HEK293 (cell line): ENCODE measurements around the gene CNTNAP5.

ENCODE experiments used
- CTCF ChIA-PET: fragments of 350-600 bp; formaldehyde crosslinking; extraction: SDS; loops from one replicate; lab custom pipeline; 2021; ENCODE audit warnings: antibody characterized with exemption; lab: Yijun Ruan, JAX
- POLR2A ChIA-PET: fragments of 300-600 bp; formaldehyde crosslinking; extraction: SDS; loops from one replicate; lab custom pipeline; 2020; ENCODE audit warnings: antibody characterized with exemption, inconsistent platforms; lab: Yijun Ruan, JAX
- H3K27ac ChIP-seq: fragments of 200-500 bp; sonication (Bioruptor generic); 2 replicates; pipeline ENCODE4 v1.5.1; 2014; ENCODE audit warnings: low read depth, low read length, control low read depth, inconsistent platforms; ENCODE audit errors: extremely low read depth
- H3K36me3 ChIP-seq, 2 experiments: fragments of 200-500 bp in 1 of 2; sonication (Bioruptor generic) in 1 of 2; 1 replicate in 1 of 2; 2 replicates in 1 of 2; pipeline ENCODE4 v1.5.1; 2014 to 2017; ENCODE audit warnings: inconsistent platforms in 2 of 2, low read length in 2 of 2; ENCODE audit not compliant: control insufficient read depth in 2 of 2, insufficient read depth in 1 of 2
- H3K4me1 ChIP-seq: fragments of 200-500 bp; sonication (Bioruptor generic); 2 replicates; pipeline ENCODE4 v1.5.1; 2014; ENCODE audit warnings: mild to moderate bottlenecking, low read length, inconsistent platforms; ENCODE audit not compliant: control insufficient read depth, insufficient read depth
- H3K4me3 ChIP-seq: 2 replicates; pipeline ENCODE4 v1.5.1; 2011; ENCODE audit warnings: low read depth, mild to moderate bottlenecking, control low read depth, low read length, moderate library complexity
- H3K9me3 ChIP-seq: fragments of 200-500 bp; sonication (Bioruptor generic); 2 replicates; pipeline ENCODE4 v1.5.1; 2014; ENCODE audit warnings: low read depth, low read length, inconsistent platforms; ENCODE audit not compliant: control insufficient read depth, insufficient read depth
- BCL11A ChIP-seq: fragments of 450-650 bp; formaldehyde crosslinking; IDR thresholded peaks from 2 replicates; pipeline ENCODE4 v1.5.1; 2016; ENCODE audit warnings: low read depth, missing biosample characterization, missing genetic modification characterization
- GFI1B ChIP-seq: fragments of 450-650 bp; formaldehyde crosslinking; IDR thresholded peaks from 2 replicates; pipeline ENCODE4 v1.5.1; 2016; ENCODE audit warnings: missing biosample characterization, missing genetic modification characterization
- KLF7 ChIP-seq: fragments of 450-650 bp; formaldehyde crosslinking; IDR thresholded peaks from 2 replicates; pipeline ENCODE4 v1.5.1; 2016; ENCODE audit warnings: missing biosample characterization, missing genetic modification characterization, borderline replicate concordance
- PRDM1 ChIP-seq: fragments of 450-650 bp; formaldehyde crosslinking; IDR thresholded peaks from 2 replicates; pipeline ENCODE4; 2016; ENCODE audit warnings: missing biosample characterization, missing genetic modification characterization
- YY1 ChIP-seq: fragments of 450-650 bp; formaldehyde crosslinking; IDR thresholded peaks from 2 replicates; pipeline ENCODE4 v1.5.1; 2018; ENCODE audit warnings: missing biosample characterization, missing genetic modification characterization
- YY2 ChIP-seq: fragments of 450-650 bp; formaldehyde crosslinking; IDR thresholded peaks from 2 replicates; pipeline ENCODE4 v1.5.1; 2016; ENCODE audit warnings: missing biosample characterization, missing genetic modification characterization
- ZBTB21 ChIP-seq: fragments of 450-650 bp; formaldehyde crosslinking; IDR thresholded peaks from 2 replicates; pipeline ENCODE4 v1.5.1; 2017; ENCODE audit warnings: missing biosample characterization, missing genetic modification characterization
- ZFP41 ChIP-seq: fragments of 450-650 bp; formaldehyde crosslinking; IDR thresholded peaks from 2 replicates; pipeline ENCODE4 v1.5.1; 2016; ENCODE audit warnings: missing biosample characterization, missing genetic modification characterization, borderline replicate concordance
- ZNF132 ChIP-seq: fragments of 450-650 bp; formaldehyde crosslinking; IDR thresholded peaks from 2 replicates; pipeline ENCODE4 v1.5.1; 2017; ENCODE audit warnings: missing biosample characterization, missing genetic modification characterization, borderline replicate concordance
- ZNF2 ChIP-seq: fragments of 450-650 bp; formaldehyde crosslinking; IDR thresholded peaks from 2 replicates; pipeline ENCODE4 v1.5.1; 2016; ENCODE audit warnings: missing biosample characterization, missing genetic modification characterization
- ZNF214 ChIP-seq: fragments of 450-650 bp; formaldehyde crosslinking; IDR thresholded peaks from 2 replicates; pipeline ENCODE4 v1.5.1; 2017; ENCODE audit warnings: missing biosample characterization, mild to moderate bottlenecking, missing genetic modification characterization, borderline replicate concordance
- ZNF366 ChIP-seq: fragments of 450-650 bp; formaldehyde crosslinking; conservative IDR thresholded peaks from 2 replicates; pipeline ENCODE4 v1.5.1; 2016; ENCODE audit warnings: missing biosample characterization, missing genetic modification characterization
- ZNF404 ChIP-seq: fragments of 450-650 bp; formaldehyde crosslinking; IDR thresholded peaks from 2 replicates; pipeline ENCODE4 v1.5.1; 2017; ENCODE audit warnings: missing biosample characterization, missing genetic modification characterization
- ZNF548 ChIP-seq: fragments of 450-650 bp; formaldehyde crosslinking; IDR thresholded peaks from 2 replicates; pipeline ENCODE4 v1.5.1; 2016; ENCODE audit warnings: missing biosample characterization, missing genetic modification characterization
- ZNF624 ChIP-seq: fragments of 450-650 bp; formaldehyde crosslinking; IDR thresholded peaks from 2 replicates; pipeline ENCODE4 v1.5.1; 2017; ENCODE audit warnings: missing biosample characterization, missing genetic modification characterization
- ZNF664 ChIP-seq: fragments of 450-650 bp; formaldehyde crosslinking; IDR thresholded peaks from 2 replicates; pipeline ENCODE4 v1.5.1; 2016; ENCODE audit warnings: missing biosample characterization, missing genetic modification characterization
- ZNF670 ChIP-seq: fragments of 450-650 bp; formaldehyde crosslinking; IDR thresholded peaks from 2 replicates; pipeline ENCODE4 v1.5.1; 2016; ENCODE audit warnings: missing biosample characterization, missing genetic modification characterization, low read depth
- ZNF777 ChIP-seq: fragments of 450-650 bp; formaldehyde crosslinking; IDR thresholded peaks from 2 replicates; pipeline ENCODE4 v1.5.1; 2017; ENCODE audit warnings: missing biosample characterization, missing genetic modification characterization, borderline replicate concordance
- ZNF837 ChIP-seq: fragments of 450-650 bp; formaldehyde crosslinking; IDR thresholded peaks from 2 replicates; pipeline ENCODE4 v1.5.1; 2016; ENCODE audit warnings: missing biosample characterization, missing genetic modification characterization
- TF ChIP-seq, protein P1 (sequence below): fragments of 450-650 bp; formaldehyde crosslinking; IDR thresholded peaks from 2 replicates; pipeline ENCODE4 v1.5.1; 2016; ENCODE audit warnings: missing biosample characterization, missing genetic modification characterization
- TF ChIP-seq, protein P2 (sequence below): fragments of 450-650 bp; formaldehyde crosslinking; IDR thresholded peaks from 2 replicates; pipeline ENCODE4 v1.5.1; 2016; ENCODE audit warnings: missing biosample characterization, missing genetic modification characterization

Gene CNTNAP5

DNA sequence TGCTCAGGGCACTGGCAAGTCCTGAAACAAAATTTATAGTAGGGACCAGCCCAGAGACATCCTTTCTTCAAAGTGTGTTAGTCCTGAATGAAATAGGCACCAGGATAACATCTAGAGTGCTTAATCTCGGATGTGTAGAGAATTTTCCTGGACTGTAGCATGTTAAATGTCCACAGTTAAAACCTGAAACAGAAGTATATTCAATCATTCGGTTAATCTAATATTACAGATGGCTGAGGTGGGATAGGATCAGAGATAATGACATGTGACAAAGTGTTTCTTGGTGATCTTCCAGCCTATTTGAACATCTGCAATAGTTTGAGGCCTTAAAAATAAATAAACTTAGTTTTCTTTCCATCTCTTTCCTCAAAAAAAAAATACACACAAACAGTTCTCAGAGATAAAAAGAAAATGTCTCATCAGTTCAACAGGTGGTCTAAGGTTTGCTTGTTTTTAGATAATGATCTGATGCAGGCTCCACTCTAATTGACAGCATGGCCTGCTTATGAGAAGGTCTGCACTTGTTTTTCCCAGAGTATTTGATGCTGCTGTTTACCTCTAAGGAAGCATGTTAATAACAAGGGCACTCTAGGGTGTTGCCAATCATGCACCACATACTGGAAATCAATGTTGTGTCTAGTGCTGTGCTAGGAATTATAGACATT, 25.9 kb downstream of the CNTNAP5 start (continued):
- TF ChIP-seq, protein P1, sequence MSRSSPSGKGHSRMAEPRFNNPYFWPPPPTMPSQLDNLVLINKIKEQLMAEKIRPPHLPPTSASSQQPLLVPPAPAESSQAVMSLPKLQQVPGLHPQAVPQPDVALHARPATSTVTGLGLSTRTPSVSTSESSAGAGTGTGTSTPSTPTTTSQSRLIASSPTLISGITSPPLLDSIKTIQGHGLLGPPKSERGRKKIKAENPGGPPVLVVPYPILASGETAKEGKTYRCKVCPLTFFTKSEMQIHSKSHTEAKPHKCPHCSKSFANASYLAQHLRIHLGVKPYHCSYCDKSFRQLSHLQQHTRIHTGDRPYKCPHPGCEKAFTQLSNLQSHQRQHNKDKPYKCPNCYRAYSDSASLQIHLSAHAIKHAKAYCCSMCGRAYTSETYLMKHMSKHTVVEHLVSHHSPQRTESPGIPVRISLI = no peak

DNA sequence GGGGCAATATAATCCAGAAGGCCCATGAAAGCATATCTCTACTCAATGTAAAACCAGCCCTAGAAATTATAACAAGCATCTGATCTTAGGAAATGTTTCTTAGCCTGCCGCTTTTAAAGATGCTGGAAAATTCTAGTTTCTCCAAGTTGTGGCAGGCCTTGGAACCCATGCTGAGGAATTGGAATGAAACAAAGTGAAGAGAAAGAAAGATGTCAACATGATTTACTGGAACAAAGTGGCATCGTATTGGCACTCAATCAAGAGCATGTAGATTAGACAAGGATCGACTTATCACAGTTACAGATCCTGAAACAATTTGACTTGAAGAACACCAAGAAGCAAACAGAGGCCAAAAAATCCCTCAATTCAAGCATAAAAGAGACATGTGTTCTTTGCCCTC, 28.7 kb downstream of the CNTNAP5 start:
- Histone ChIP-seq H3K9me3 (no peaks in the 10 kb centered on the region), H3K4me3 (no peak overlapping the region), H3K4me1 (no peaks in the 10 kb centered on the region), H3K36me3 (no peaks in the 10 kb centered on the region), H3K27ac (no peak overlapping the region)
- TF ChIP-seq ZNF664 (tag by site-specific recombination) (no peak), ZNF404 (tag by site-specific recombination) (no peak), PRDM1 (tag by site-specific recombination) (no peak), ZNF214 (tag by site-specific recombination) (no peak), ZNF624 (no peak), ZBTB21 (tag by site-specific recombination) (no peak), ZNF366 (tag by site-specific recombination) (no peak), GFI1B (no peak), ZNF2 (no peak), YY1 (tag by site-specific recombination) (no peak), ZNF777 (tag by site-specific recombination) (no peak)
- TF ChIP-seq, protein P2, sequence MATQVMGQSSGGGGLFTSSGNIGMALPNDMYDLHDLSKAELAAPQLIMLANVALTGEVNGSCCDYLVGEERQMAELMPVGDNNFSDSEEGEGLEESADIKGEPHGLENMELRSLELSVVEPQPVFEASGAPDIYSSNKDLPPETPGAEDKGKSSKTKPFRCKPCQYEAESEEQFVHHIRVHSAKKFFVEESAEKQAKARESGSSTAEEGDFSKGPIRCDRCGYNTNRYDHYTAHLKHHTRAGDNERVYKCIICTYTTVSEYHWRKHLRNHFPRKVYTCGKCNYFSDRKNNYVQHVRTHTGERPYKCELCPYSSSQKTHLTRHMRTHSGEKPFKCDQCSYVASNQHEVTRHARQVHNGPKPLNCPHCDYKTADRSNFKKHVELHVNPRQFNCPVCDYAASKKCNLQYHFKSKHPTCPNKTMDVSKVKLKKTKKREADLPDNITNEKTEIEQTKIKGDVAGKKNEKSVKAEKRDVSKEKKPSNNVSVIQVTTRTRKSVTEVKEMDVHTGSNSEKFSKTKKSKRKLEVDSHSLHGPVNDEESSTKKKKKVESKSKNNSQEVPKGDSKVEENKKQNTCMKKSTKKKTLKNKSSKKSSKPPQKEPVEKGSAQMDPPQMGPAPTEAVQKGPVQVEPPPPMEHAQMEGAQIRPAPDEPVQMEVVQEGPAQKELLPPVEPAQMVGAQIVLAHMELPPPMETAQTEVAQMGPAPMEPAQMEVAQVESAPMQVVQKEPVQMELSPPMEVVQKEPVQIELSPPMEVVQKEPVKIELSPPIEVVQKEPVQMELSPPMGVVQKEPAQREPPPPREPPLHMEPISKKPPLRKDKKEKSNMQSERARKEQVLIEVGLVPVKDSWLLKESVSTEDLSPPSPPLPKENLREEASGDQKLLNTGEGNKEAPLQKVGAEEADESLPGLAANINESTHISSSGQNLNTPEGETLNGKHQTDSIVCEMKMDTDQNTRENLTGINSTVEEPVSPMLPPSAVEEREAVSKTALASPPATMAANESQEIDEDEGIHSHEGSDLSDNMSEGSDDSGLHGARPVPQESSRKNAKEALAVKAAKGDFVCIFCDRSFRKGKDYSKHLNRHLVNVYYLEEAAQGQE (tag by site-specific recombination) = no peak
- CTCF ChIA-PET = no interaction called here
- POLR2A ChIA-PET = no interaction called here

DNA sequence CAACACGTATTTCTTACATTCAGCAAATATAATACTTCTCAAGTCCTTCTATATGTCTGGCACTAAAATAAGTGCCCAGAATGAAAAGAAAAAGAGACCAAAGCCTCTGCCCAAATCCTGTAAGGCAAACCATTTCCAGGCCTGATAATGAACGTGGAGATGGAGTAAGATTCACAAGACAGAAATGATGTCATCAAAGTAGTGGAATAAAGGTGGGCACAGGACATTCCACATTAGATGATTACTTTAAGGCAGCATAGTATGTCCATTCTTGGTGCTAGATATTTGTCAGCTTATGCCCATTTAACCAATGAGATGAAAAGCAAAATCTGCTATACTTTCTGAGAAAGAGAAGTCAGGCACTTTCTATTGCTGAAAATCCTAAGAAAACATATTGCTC, 38.5 kb downstream of the CNTNAP5 start:
- CTCF ChIA-PET = no interaction called here
- no peak for TF ChIP-seq BCL11A (tag by site-specific recombination)
- TF ChIP-seq ZNF670 = no peak
- no peak for TF ChIP-seq ZNF132 (tag by site-specific recombination)
- TF ChIP-seq, all 188 proteins: peak for 0
- Histone ChIP-seq H3K36me3 (no peaks in the 10 kb centered on the region), H3K4me3 (no peak overlapping the region), H3K27ac (no peak overlapping the region), H3K9me3 (no peaks in the 10 kb centered on the region), H3K4me1 (no peaks in the 10 kb centered on the region)
- POLR2A ChIA-PET = no interaction called here

DNA sequence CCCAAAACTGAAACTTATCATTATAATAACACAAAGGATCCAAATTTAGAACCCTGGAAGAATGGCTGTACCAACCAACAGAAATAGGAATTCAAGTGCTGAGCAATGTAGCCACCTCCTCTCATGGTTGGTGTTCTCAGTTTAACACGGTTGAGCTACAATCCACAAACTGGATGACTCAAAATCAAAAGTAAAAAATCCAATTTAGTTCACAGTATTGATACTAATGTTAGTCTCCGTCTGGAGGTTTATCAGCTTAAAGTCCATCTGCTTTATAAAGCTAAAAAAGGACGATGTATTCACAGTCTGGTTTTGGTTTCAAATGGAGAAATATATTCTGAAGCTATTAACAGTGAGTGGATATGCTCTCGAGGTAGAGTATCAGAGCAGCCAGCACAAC, 40.5 kb downstream of the CNTNAP5 start:
- no peaks in the 10 kb centered on the region for H3K36me3 ChIP-seq
- no peaks in the 10 kb centered on the region for H3K9me3 ChIP-seq
- no peaks in the 10 kb centered on the region for H3K4me1 ChIP-seq
- TF ChIP-seq ZNF404 (tag by site-specific recombination) (no peak), ZFP41 (tag by site-specific recombination) (no peak), KLF7 (no peak), YY2 (tag by site-specific recombination) (no peak), ZNF837 (no peak), ZNF548 (tag by site-specific recombination) (no peak)
- H3K27ac ChIP-seq = no peak overlapping the region
- CTCF ChIA-PET = no interaction called here
- no peak overlapping the region for H3K4me3 ChIP-seq
- POLR2A ChIA-PET = no interaction called here
